GM10847 (cell line): ENCODE results near the gene SAFB2.

Experiments used
- POLR2A ChIP-seq: IDR thresholded peaks from 2 replicates; pipeline ENCODE4 v1.6.1; 2011; ENCODE audit not compliant: insufficient read length; ENCODE audit errors: extremely low read depth

The SAFB2 gene

DNA sequence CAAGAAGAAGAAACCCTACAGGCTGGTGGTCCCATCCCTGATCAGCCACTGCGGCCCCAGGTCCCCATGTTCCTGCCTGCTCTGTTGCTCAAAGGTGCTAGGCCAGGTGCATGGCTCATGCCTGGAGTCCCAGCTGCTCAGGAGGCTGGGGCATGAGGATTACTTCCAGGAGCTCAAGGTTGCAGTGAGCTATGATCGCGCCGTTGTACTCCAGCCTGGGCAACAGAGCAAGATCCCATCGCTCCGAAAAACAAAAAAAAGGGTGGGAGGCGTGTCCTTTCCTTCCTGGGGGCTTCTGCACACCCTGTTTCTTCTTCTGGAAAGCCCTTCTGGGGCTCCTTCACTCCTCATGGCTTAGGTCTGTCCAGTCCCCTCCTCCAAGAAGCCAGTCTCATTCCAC lies 42.9 kb downstream of the SAFB2 start:
- no peak for TF ChIP-seq POLR2A

DNA sequence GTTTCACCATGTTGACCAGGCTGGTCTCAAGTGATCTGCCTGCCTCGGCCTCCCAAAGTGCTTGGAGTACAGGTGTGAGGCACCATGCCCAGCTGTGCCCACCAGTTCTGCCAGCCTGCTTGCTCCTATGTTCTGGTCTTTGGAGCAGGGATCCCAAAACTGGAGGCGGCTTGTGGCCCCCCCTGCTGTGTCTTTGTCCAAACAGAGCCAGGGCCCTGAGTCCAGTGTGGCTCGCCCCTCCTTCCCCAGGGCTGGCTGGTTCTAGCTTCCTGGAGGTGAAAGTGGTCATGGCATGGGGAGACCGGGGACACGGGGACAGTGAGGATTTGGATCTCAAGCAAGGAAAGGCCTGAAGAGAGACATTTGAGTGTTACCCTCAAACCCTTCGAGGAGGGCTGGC lies 43.3 kb downstream of the SAFB2 start:
- no peak for TF ChIP-seq POLR2A

- TF ChIP-seq POLR2A = no peak
Measured at GRCh38 chr19:5578097-5578846, 44.3 kb downstream of the SAFB2 start.

DNA sequence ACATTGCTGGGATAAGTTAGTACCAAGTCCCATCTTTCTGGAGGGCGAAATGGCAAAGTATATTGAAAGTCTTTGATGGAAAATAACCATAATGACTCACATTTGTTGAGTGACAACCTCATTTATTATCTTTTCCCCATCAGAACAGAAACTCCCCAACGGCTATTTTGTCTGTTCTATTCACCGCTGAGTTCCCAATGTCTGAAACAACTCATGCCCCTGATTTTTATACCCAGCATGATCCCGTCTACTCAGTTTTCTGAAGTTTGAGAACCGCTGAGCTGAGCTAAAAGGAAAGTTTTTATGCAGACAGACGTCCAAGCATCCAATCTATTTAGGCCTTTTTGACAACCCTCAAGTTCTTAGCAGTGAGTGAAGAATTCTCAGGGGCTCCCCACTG lies 47.0 kb downstream of the SAFB2 start:
- TF ChIP-seq POLR2A = no peak

DNA sequence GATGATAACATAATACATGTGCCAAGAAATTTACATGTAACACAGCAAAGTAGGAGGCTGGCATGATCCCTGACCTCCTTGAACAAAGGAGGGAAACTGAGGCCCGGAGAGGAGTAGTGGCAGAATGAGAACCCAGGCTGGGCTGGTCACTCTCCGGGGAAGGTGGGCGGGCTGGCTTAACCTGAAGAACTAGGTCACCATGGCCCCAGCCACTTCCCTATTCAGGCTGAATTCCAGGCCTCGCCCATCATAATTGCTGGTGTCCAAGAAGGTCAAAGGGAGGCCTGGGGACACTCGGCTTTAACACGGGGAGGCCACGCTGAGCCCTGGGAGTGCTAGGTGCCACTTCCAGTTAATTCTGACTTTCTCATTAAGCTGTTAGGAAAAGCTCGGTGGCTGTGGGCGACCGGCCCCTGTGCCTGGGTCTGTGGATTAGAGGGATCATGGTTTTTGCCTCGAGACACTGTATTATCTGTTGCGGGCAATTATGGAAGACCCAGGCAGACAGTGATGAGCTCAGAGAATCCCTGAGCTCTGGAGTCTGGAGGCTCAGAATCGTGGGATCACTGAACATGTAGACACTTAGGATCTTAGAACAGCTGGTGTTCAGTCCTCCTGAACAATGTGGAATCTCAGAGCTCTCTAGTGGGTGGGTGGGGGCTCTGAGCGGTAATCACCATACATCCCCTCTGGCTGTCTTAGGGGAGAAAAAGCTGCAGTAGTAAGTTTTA lies 49.9 kb downstream of the SAFB2 start:
- no peak for TF ChIP-seq POLR2A

GRCh38 chr19:5571777-5572176 lies 50.8 kb downstream of the SAFB2 start:
- TF ChIP-seq POLR2A = no peak

- TF ChIP-seq POLR2A = no peak
Measured at GRCh38 chr19:5567970-5568407, 54.6 kb downstream of the SAFB2 start.

GRCh38 chr19:5567360-5567969 lies 55.1 kb downstream of the SAFB2 start, which contains the start of gene TINCR:
Gene TINCR (minus strand): TSS chr19:5567953.
- no peak for TF ChIP-seq POLR2A

DNA sequence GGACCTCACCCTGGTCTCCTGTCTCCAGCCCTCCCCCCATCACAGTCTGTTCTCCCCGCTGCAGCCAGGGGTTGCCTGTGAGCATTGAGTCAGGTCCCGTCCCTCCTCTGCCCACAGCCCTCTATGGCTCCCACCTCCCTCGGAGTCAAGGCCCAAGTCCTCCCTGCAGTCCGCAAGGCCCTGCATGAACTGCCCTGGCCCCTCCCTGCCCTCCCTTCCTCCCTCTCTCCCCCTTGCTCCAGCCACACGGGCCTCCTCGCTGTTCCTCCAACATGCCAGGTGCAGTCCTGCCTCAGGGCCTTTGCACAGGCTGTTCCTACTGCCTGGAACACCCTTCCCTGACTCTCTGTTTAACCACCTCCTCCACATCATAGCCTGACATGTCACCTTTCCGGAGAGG lies 57.6 kb downstream of the SAFB2 start:
- no peak for TF ChIP-seq POLR2A

DNA sequence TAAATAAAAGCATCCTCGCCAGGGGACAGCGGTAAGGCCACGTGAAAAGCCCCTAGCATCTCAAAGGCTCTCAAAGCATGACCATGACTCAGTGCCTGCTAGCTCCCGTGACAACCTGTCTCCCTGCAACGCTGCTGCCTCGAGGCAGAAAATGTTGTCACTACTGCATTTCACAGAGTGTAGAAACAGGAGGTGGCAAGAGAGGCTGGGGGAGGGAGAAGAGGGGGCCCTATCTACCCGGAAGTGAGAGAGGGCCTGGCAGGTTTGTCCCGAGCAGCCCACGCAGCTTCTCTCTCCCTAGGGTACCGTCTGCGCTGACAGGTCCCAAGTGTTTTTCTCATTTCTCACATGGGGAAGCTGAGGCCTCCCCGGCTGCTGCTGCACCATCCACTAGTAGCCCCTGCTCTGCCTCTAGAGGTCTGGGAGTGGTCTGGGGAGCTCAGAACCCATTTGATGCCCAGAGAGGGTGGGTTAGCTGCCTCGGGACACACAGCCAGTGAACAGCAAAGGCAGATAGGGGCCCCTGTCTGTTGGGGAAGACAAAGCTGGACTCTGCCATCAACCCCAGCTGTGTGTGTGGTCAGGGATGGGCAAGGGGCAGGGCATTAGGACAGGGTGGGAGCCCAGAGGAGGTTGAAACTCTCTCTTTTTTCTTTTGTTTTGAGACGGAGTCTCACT lies 58.5 kb downstream of the SAFB2 start:
- no peak for TF ChIP-seq POLR2A

- TF ChIP-seq POLR2A = no peak
Measured at GRCh38 chr19:5563008-5563431, 59.6 kb downstream of the SAFB2 start.

GRCh38 chr19:5562280-5562679 lies 60.3 kb downstream of the SAFB2 start:
- no peak for TF ChIP-seq POLR2A

- TF ChIP-seq POLR2A = no peak
Measured at GRCh38 chr19:5561559-5561958, 61.0 kb downstream of the SAFB2 start.

GRCh38 chr19:5560156-5560555 lies 62.4 kb downstream of the SAFB2 start:
- no peak for TF ChIP-seq POLR2A

GRCh38 chr19:5559804-5560133 lies 62.8 kb downstream of the SAFB2 start:
- TF ChIP-seq POLR2A = no peak
